HG02678 (cell line): ENCODE data around the gene TNFSF15.

Experiments used
- ATAC-seq: cut with Tn5 transposase; IDR thresholded peaks from one replicate; pipeline ENCODE4 v1.9.1; 2021; ENCODE audit warnings: mild to moderate bottlenecking, moderate library complexity; ENCODE audit not compliant: unreplicated experiment

TNFSF15 gene

DNA sequence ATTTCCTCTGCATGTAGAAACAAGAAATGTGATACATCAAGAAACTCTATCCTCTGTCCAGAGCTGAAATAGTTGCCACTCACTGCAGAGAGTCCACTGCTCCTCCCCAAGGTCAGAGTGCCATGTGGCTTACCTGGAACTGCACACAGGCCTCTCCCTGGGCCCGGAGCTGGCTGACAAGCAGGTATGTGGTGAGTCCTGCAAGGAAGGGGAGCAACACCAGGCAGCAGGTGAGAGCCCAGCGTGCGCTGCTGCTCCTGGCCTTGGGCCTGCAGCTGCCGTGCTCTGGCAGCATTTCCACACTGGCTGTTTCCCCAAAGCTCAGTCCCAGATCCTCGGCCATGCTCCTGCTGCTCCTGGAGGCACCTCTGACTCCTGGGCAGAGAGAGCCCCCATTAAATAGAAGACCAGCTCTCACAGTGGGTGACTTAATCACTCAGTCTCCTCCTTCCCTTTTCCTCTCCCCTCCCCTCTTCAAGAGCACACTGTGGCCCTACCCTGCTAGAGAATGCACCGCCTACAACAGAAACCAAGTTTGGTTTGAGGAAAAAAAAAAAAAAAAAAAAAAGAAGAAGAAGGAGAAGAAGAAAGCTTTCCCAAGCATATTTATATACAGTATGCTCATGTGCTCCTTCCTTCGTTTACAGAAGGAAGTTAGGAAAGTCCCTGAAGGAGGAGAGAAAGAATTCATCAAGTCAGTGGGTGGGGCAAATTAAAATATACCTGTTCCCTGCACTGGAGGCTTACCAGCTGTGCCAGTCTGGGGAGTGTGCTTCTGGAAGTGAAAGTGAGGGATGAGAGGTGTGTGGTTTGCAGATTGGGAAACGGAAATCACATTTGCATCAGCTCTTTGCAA, at the start of gene TNFSF15:
TNFSF15 (minus strand) TSS at position 370 of the 856 bp plus-strand sequence; CDS start at position 343, 27 bp downstream.
- ATAC-seq, result peak; percentile 96

DNA sequence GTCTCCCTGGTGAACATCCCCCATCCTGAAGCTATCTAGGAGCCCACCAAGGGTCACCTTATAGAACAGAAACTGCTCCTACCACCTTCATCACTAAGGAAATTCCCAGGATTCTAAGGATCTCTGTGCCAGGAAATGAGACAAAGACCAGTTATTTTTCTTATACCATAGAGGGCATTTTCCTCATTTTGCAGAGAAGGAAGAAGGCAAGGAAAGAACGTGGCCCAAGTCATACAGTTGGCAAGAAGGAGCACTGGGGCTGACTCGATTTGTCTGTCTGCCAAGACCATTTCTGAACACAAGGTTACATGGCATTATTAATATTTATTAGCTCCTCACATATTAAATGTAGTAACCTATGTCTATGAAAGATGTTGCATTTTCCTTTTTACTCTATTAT, 49.6 kb upstream of the TNFSF15 start:
- no peak for ATAC-seq

DNA sequence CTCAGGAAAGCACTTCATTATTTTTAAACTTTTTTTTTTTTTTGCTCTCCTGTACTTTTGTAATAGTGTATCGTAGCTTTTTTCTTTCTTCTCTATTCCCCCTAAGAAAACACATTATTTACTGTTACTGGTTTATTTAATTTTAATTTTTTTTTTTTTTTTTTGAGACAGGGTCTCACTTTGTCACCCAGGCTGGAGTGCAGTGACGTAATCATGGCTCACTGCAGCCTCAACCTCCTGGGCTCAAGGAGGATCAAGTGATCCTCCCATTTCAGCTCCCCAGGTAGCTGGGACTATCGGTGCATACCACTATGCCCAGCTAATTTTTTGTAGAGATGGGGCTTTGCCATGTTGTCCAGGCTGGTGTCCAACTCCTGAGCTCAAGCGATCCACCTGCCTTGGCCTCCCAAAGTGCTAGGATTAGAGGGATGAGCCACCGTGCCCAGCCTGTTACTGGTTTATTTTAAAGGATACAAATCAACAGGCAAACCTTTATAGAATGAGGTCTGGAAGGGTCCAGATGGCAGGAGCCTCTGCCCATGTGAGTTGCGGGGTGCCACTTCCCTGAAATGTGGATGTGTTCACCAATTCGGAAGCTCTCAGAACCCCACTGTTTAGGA, 49.0 kb upstream of the TNFSF15 start:
- ATAC-seq, result no peak

GRCh38 chr9:114853071-114853855, 47.4 kb upstream of the TNFSF15 start:
- no peak for ATAC-seq

- ATAC-seq, result no peak
Measured at GRCh38 chr9:114852050-114852594, 46.3 kb upstream of the TNFSF15 start.

DNA sequence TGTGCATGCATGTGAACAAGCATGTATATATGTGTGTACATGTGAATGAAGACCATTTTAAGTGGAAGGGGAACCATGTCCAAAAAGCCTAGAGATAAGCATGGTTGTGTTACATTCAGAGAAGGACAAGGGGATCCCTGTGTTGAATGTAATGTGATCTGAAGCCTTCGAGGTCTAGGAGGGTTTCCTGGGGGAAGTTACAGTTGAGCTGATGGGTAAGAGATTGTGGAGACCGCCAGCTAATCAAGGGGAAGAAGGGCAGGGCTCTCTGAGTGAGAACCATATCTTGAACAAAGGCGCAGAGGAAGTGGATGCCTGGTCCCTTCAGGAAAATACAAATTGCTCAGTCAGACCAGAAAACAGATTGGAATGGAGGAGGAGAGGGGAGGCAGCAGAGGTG, 45.5 kb upstream of the TNFSF15 start:
- no peak for ATAC-seq

DNA sequence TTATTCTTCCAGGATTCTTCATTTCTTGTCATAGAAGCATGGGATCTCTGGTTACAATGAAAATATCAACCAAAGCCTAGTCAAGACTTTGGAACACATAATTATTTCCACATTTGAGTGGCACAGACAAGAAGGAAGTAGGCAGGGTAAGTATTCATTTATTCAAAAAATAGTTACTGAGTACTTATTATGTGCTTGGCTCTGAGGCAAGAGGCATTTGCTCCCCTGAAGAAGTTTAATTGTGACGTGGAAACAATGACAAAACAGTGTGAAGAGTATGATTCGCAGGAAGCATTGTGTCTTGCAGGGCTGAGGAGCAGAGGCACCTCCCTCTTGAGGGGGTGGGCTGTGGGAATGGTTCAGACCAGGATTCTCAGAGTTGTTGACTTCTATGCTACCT, 45.0 kb upstream of the TNFSF15 start:
- no peak for ATAC-seq

- no peak for ATAC-seq
Measured at GRCh38 chr9:114849450-114849849, 43.6 kb upstream of the TNFSF15 start.

- ATAC-seq, result no peak
Measured at GRCh38 chr9:114847492-114848417, 41.9 kb upstream of the TNFSF15 start.

DNA sequence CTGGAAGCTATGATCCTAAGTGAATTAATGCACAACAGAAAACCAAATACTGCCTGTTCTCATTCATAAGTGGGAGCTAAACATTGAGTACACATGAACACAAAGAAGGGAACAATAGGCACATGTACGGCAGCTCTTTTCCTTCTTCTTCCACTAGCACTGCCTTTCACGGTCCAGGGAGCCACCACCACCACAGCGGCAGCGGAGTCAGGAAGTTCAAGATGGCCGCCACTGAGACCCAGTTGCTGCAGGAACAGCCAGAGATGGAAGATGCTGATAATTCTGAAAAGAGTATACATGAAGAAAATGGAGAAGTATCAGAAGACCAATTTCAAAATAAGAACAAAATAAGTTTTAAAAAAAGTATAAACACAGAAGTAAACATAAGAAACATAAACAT, 39.5 kb upstream of the TNFSF15 start:
- no peak for ATAC-seq

GRCh38 chr9:114844766-114845165, 38.9 kb upstream of the TNFSF15 start:
- no peak for ATAC-seq

GRCh38 chr9:114837923-114838322, 32.1 kb upstream of the TNFSF15 start:
- no peak for ATAC-seq

DNA sequence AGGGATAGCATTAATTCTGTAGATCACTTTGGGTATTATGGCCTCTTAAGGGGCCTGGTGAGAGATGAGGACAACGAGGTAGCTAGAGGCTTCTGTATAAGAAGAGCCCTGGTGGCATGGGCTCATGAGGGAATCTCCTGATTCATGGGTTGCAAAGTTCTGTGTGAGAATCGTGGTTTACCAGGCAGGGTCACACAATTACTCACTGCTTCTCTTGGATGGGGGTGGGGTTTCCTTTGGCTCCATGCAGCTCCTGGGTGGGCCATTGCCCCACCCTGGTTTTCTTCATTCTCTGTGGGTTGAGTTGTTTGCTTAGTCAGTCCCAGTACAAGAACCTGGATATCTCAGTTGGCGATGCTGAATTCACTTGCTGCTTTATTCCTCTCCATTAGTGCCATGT, 30.9 kb upstream of the TNFSF15 start:
- ATAC-seq, result no peak

- ATAC-seq, result no peak
Measured at GRCh38 chr9:114834386-114834785, 28.5 kb upstream of the TNFSF15 start.

- no peak for ATAC-seq
Measured at GRCh38 chr9:114830546-114830945, 24.7 kb upstream of the TNFSF15 start.

- ATAC-seq, result no peak
Measured at GRCh38 chr9:114829574-114830440, 24.0 kb upstream of the TNFSF15 start.

GRCh38 chr9:114828303-114828650, 22.4 kb upstream of the TNFSF15 start:
- no peak for ATAC-seq

DNA sequence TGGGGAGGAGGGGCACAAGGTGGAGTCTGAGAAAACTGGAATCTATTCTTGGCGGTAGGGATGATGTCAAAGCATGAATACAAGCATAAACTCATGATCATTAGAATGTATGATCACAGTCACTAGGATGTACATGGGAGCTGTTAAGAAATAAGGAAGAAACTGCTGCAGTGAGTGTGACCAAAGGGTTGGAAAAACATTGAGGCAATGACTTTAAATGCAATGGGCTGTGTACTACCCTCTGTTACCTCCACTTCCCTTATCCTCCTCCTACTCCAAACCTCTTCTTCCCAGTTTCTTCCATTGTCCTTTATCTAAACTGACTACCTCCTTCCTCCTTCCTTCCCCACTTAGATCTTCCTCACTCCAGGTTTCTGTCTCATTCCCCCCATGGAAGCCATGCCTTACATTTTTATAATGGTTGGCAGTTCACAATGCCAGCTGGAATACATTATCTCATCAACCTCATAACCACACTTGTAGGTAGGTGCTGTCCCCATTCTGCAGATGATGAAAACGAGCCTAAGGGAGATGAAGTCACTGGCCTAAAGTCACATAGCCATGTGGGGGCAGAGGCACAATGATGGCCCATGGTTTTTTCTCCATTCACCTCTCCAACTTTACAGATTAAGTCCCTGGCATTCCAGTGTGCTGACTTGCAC, 21.9 kb upstream of the TNFSF15 start:
- no peak for ATAC-seq

DNA sequence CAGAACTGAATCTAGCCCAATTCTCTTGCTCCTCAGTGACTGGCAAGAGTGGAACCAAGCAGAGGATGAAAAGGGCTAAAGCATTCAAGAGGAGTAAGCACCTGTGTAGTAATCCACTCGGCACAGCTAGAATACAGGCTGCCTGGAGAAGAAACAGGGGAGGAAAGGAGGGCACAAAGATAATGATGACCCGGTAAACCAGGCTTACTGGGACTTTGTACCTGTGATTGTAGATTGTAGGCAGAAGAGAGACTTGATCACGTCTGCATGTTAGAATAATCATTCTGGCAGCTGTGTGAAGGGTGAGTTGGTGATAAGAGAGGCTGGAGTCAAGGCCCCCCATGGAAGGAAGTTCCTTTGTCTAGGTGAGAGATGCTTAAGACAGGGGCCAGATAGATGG, 20.6 kb upstream of the TNFSF15 start:
- ATAC-seq, result no peak
